HG03135 (cell line): Measurements from ENCODE around the gene FAM98B.

Source experiments
- ATAC-seq: cut with Tn5 transposase; IDR thresholded peaks from one replicate; pipeline ENCODE4 v1.9.1; 2021; ENCODE audit warnings: mild to moderate bottlenecking, moderate library complexity; ENCODE audit not compliant: unreplicated experiment

Gene FAM98B

DNA sequence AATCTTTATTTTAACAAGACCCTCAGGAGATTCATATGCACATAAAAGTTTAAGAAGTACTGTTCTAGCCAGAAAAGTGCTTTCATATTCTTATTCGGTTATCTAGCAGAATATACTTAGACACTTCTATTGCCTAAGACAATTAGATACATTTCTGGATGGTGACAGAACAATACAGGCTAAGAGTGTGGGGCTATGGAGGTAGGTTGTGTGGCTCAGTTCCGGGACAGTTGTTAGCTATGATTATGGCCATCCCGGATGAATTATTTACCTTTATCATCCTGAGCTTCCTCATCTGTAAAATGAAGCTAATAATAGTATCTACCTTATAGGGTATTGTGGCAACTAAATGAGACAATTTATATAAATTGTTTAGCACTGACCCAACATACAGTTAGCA lies 6.6 kb downstream of the FAM98B start:
- no peak for ATAC-seq

DNA sequence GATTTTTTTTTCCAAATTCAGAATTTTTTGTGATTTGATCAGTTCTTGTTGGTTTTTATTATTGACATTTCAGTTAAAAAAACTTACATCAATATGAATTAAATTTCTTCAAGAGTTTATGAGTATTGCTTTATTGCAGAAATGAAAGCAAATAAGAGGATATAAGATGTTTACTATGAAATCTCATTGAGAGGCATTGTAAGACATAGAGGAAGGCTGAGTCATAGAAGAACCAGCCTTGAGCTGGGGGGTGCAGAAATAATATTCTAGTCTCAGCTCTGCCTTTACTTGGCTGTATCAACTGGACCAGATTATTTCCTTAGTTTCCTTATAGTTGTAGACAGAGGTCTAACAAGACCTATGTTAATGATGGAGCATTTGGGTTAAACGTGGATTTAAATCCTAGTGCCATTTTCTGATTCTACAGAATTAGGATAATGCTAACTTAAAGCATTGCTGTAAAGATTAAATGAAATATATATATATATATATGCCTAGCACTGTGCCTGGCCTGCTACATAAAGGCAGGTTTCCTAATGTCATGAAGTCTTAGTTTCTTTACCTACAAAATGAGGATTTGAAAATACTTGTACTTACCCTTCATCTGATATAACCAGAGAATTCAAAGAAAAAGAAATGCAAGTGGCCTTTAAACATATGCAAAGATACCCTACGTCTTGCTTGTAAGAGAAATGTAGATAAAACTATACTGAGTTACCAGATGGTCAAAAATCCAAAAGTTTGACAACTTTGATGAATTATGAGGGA lies 7.3 kb downstream of the FAM98B start:
- ATAC-seq = peak; percentile 82

DNA sequence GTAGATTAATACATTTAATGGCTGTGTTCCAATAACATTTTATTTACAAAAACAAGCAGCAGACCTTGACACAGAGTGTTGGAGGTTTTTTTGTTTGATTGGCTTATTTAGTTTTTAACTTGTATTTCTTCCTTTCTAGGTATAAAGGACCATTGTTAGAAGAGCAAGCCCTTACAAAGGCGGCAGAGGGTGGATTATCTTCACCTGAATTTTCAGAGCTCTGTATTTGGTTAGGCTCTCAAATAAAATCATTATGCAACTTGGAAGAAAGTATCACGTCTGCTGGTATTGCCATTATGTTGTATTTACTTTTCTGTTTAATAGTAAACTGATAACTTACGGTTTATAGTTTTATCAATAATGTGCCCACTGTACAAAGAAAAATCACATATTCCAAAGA lies 10.0 kb downstream of the FAM98B start:
- no peak for ATAC-seq

DNA sequence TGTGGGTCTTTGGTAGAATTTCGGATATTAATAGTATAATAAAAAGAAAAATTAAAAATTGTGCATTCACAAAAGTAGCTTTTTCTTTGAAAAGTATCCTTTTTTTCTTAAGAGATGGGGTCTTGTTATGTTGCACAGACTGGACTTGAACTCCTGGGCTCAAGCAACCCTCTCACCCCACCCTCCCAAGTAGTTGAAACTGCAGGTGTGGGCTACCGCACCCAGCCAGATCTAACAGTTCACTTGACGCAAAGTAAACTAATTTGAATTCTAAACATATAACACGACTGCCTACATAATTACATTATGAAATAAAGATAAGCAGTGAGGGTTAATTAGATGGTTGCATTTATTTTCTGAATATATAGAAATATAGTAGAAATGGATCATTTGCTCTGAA lies 10.7 kb downstream of the FAM98B start:
- no peak for ATAC-seq

DNA sequence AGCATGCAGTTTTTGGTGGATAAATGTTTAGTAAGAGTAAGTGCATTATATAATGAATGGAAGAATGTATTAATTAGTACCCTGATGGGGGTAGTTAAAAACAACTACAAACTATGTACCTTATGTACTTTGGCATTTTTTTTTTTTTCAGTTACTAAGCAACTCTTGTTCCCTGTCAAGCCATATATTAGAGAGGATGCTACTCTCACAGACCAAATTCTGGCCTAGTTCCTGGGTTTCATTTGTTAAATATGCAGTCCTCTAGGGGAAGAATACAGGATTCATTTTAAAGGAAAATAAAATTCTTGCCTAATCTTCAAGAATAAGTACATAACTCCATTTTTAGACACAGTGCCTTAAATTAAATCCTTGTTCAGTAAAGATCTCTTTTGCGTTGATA lies 16.9 kb downstream of the FAM98B start:
- no peak for ATAC-seq

GRCh38 chr15:38471974-38472373 lies 18.0 kb downstream of the FAM98B start:
- no peak for ATAC-seq

- peak; percentile 95 for ATAC-seq
Observed at GRCh38 chr15:38474155-38474757, 20.3 kb downstream of the FAM98B start.

DNA sequence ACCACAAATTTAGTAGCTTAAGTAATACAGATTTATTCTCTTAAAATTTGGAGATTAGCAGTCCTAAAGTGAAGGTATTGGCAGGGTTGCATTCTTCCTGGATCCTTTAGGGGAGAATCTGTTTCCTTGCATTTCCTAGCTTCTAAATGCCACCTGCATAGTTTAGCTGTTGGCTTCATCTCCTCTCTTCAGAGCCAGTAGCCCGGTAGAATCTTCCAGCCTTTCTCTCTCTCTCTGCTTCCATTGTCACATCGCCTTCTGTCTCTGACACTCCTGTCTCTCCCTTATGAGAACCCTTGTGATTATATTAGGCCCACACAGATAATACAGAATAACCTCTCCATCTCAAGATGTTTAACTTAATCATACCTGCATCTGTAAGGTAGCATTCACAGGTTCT lies 21.4 kb downstream of the FAM98B start:
- no peak for ATAC-seq

DNA sequence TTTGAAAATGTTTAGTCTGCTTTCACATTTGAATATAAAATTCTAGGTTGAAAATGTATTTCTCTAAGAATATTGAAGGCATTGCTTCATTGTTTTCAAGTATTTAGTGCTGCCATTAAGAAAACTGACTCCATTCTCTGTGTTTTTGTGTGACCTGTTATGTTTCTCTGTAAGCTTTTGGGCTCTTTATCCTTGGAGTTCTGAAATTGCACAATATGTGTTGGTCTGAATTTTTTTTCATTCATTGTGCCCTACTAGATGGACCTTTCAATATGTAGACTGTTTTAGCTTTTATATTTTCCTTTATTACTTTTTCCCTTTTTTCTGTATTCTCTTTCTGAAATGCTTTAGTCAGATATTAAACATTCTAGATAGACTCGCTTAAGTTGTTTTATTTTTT lies 22.2 kb downstream of the FAM98B start:
- no peak for ATAC-seq

- ATAC-seq = no peak
Observed at GRCh38 chr15:38477637-38478036, 23.7 kb downstream of the FAM98B start.

- ATAC-seq = no peak
Observed at GRCh38 chr15:38479266-38479665, 25.3 kb downstream of the FAM98B start.

DNA sequence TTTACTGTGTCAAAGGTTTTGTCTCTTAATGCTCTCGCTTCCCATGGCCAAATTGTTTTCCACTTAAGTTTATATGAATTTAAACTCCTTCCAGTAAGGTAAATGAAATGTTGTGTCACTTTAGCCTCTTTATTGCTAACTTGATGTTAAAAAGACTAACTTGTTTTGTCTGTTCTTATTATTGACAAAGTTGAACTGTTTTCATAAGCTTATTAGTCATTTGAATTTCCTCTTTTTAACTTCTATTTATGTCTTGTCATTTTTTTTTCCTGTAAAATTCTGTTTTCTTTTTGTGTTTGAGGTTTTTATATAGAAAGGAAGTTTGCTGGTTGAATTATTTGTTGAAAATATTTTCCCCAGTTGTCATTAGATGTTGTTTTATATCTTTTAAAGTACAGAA lies 25.8 kb downstream of the FAM98B start:
- no peak for ATAC-seq

- ATAC-seq = no peak
Observed at GRCh38 chr15:38481113-38481512, 27.2 kb downstream of the FAM98B start.

- ATAC-seq = no peak
Observed at GRCh38 chr15:38481761-38482160, 27.8 kb downstream of the FAM98B start.

GRCh38 chr15:38482572-38482971 lies 28.6 kb downstream of the FAM98B start:
- ATAC-seq = no peak

- no peak for ATAC-seq
Observed at GRCh38 chr15:38486936-38487335, 33.0 kb downstream of the FAM98B start.

DNA sequence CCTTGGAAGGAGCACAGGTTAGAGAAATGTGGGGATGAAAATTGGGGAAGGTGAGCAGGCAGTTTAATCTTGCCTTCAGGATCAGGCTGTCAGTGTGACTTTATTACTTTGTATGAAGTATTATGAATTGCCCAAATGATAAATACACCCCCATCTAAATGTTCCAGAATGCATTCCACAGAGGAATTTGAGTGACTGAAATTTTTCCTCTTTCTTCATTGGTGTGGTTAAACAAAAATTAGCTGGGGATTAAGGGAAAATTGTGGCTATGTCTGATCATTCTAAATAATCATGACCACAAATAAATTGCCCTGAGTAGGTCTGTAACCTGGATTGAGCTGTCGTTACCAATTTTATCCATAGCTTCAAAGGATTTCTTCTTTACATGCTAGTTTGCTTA lies 33.5 kb downstream of the FAM98B start:
- ATAC-seq = no peak

GRCh38 chr15:38490242-38490922 lies 36.5 kb downstream of the FAM98B start:
- no peak for ATAC-seq

GRCh38 chr15:38496151-38496550 lies 42.2 kb downstream of the FAM98B start:
- ATAC-seq = no peak

- ATAC-seq = no peak
Observed at GRCh38 chr15:38499651-38500050, 45.7 kb downstream of the FAM98B start.

- no peak for ATAC-seq
Observed at GRCh38 chr15:38503496-38503895, 49.6 kb downstream of the FAM98B start.
